ENCODE data around the gene OR51A2. TPM values are rescaled to one million over a fixed set of nuclear protein-coding genes. Genes with fewer than 3 reads are reported as not detected.

OR51A2 gene
- total and polyA plus RNA-seq, 9 of the 15 experiments (the other 6 are each of a cell fraction or from before 2014, with no cell fraction given) = not detected

DNA sequence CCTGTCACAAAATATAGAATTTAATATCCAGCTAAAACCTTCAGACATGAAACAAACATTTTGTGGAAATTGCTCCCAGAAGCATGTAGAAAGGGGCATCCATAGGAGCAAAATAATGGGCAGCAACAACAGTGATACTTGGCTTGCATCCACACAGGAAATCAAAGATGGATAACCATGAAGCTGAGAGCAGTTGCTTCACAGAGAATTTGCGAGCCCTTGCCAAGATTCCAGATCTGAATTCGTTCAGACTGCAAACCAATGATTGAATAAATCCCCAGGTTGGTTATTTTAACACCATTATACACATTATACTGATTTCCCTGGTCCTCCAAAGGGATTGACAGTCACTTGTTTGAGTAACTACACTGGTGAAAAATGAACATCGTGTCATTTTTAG, 23.5 kb upstream of the OR51A2 start:
- FAIRE-seq = no peak
- TF ChIP-seq ZNF146 (CRISPR knock-in tag; IDR thresholded peaks at IDR 0.05; ENCODE audit: unreplicated experiment) (no peak), CEBPB (tag; IDR thresholded peaks at IDR 0.05) (no peak), HNRNPL (IDR thresholded peaks at IDR 0.05; ENCODE audit: low read depth, low read length) (no peak), SMC3 (conservative IDR thresholded peaks at IDR 0.05; ENCODE audit: insufficient read depth, low read depth, low read length) (no peak), CHD2 (IDR thresholded peaks at IDR 0.05; ENCODE audit: low read depth, low read length) (no peak), DLX4 (CRISPR knock-in tag; IDR thresholded peaks at IDR 0.05) (no peak), BACH1 (tag; IDR thresholded peaks at IDR 0.05) (no peak), ELF2 (CRISPR knock-in tag; IDR thresholded peaks at IDR 0.05) (no peak), ZNF512 (tag; IDR thresholded peaks at IDR 0.05) (no peak), HOXB6 (CRISPR knock-in tag; IDR thresholded peaks at IDR 0.05; ENCODE audit: borderline replicate concordance) (no peak), ASH1L (IDR thresholded peaks at IDR 0.05; ENCODE audit: borderline replicate concordance, low read depth, partially characterized antibody) (no peak), ZNF224 (CRISPR knock-in tag; IDR thresholded peaks at IDR 0.05) (no peak)
- TF ChIP-seq, protein P1, sequence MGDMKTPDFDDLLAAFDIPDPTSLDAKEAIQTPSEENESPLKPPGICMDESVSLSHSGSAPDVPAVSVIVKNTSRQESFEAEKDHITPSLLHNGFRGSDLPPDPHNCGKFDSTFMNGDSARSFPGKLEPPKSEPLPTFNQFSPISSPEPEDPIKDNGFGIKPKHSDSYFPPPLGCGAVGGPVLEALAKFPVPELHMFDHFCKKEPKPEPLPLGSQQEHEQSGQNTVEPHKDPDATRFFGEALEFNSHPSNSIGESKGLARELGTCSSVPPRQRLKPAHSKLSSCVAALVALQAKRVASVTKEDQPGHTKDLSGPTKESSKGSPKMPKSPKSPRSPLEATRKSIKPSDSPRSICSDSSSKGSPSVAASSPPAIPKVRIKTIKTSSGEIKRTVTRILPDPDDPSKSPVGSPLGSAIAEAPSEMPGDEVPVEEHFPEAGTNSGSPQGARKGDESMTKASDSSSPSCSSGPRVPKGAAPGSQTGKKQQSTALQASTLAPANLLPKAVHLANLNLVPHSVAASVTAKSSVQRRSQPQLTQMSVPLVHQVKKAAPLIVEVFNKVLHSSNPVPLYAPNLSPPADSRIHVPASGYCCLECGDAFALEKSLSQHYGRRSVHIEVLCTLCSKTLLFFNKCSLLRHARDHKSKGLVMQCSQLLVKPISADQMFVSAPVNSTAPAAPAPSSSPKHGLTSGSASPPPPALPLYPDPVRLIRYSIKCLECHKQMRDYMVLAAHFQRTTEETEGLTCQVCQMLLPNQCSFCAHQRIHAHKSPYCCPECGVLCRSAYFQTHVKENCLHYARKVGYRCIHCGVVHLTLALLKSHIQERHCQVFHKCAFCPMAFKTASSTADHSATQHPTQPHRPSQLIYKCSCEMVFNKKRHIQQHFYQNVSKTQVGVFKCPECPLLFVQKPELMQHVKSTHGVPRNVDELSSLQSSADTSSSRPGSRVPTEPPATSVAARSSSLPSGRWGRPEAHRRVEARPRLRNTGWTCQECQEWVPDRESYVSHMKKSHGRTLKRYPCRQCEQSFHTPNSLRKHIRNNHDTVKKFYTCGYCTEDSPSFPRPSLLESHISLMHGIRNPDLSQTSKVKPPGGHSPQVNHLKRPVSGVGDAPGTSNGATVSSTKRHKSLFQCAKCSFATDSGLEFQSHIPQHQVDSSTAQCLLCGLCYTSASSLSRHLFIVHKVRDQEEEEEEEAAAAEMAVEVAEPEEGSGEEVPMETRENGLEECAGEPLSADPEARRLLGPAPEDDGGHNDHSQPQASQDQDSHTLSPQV (IDR thresholded peaks at IDR 0.05) = no peak
- TF ChIP-seq, protein P2, sequence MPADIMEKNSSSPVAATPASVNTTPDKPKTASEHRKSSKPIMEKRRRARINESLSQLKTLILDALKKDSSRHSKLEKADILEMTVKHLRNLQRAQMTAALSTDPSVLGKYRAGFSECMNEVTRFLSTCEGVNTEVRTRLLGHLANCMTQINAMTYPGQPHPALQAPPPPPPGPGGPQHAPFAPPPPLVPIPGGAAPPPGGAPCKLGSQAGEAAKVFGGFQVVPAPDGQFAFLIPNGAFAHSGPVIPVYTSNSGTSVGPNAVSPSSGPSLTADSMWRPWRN (IDR thresholded peaks at IDR 0.05; ENCODE audit: low read depth) = no peak
- TF ChIP-seq, protein P3, sequence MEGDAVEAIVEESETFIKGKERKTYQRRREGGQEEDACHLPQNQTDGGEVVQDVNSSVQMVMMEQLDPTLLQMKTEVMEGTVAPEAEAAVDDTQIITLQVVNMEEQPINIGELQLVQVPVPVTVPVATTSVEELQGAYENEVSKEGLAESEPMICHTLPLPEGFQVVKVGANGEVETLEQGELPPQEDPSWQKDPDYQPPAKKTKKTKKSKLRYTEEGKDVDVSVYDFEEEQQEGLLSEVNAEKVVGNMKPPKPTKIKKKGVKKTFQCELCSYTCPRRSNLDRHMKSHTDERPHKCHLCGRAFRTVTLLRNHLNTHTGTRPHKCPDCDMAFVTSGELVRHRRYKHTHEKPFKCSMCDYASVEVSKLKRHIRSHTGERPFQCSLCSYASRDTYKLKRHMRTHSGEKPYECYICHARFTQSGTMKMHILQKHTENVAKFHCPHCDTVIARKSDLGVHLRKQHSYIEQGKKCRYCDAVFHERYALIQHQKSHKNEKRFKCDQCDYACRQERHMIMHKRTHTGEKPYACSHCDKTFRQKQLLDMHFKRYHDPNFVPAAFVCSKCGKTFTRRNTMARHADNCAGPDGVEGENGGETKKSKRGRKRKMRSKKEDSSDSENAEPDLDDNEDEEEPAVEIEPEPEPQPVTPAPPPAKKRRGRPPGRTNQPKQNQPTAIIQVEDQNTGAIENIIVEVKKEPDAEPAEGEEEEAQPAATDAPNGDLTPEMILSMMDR (IDR thresholded peaks at IDR 0.05 in 2 of 3, conservative IDR thresholded peaks at IDR 0.05 in 1 of 3; ENCODE audit: insufficient read depth in 2 of 3, low read depth in 1 of 3, low read length in 3 of 3) = no peak

More for the DNA sequence above, 23.5 kb upstream of the OR51A2 start:
- no peak overlapping the region for H3K9ac ChIP-seq (ENCODE audit: insufficient read depth in 1 of 2, low read depth in 2 of 2, low read length in 2 of 2)
- no peak overlapping the region for H3K4me3 ChIP-seq
- H3K27me3 ChIP-seq (ENCODE audit: control insufficient read depth in 2 of 2, insufficient read depth in 2 of 2, low read length in 2 of 2) = no peaks in the 10 kb centered on the region
- no peaks in the 10 kb centered on the region for H3K9me3 ChIP-seq (replicated peaks; ENCODE audit: control insufficient read depth, insufficient read depth, low read depth, low read length)
- CTCF ChIA-PET (ENCODE audit: low intra/inter-chr PET ratio) = no interaction called here
- no peak overlapping the region for H3K27ac ChIP-seq (ENCODE audit: extremely low read depth, low read depth, low read length)
- WGBS (ENCODE audit: insufficient coverage, low coverage, missing lambda C conversion rate) = 4% methylated on average over 3 of the region's 3 CpGs
- no peak overlapping the region for H3K4me2 ChIP-seq (ENCODE audit: insufficient read depth, low read length)
- H3K9me1 ChIP-seq (ENCODE audit: control insufficient read depth, insufficient read depth, low read length) = no peaks in the 10 kb centered on the region
- intact Hi-C loops (cut with micrococcal nuclease) (no loop called here), in situ Hi-C loops (cut with MboI) (no loop called here)
- DNase-seq (ENCODE audit: extremely low read depth in 1 of 4, low spot score in 3 of 4) (no peak), ATAC-seq (no peak)
- H3K79me2 ChIP-seq (ENCODE audit: control insufficient read depth, insufficient read depth, low read length) = no peaks in the 10 kb centered on the region
- POLR2A ChIA-PET = no interaction called here
- BruUV-seq (replicated peaks) = no TSS peak
- H3K4me1 ChIP-seq (replicated peaks in 1 of 2; ENCODE audit: control insufficient read depth in 2 of 2, insufficient read depth in 2 of 2, low read length in 2 of 2) = no peaks in the 10 kb centered on the region
- no peaks in the 10 kb centered on the region for H4K20me1 ChIP-seq (replicated peaks; ENCODE audit: control insufficient read depth, insufficient read depth, low read length)
- no peak overlapping the region for H2AFZ ChIP-seq (ENCODE audit: low read depth, low read length)
- H3K36me3 ChIP-seq (ENCODE audit: control insufficient read depth, insufficient read depth, low read length) = no peaks in the 10 kb centered on the region
